Stimulated activated CD8-positive, alpha-beta memory T cell treated with anti-CD3 and anti-CD28 coated beads, Interleukin-2, amount 100 ng/mL, for 1 hour (primary cell): ENCODE results near the gene MTURN.

Source experiments
- DNase-seq, 2 donors: peaks; one replicate each; pipeline ENCODE4 v3.0.0-alpha.2; 2020; ENCODE audit warnings: low read depth in 2 of 2

MTURN gene

DNA sequence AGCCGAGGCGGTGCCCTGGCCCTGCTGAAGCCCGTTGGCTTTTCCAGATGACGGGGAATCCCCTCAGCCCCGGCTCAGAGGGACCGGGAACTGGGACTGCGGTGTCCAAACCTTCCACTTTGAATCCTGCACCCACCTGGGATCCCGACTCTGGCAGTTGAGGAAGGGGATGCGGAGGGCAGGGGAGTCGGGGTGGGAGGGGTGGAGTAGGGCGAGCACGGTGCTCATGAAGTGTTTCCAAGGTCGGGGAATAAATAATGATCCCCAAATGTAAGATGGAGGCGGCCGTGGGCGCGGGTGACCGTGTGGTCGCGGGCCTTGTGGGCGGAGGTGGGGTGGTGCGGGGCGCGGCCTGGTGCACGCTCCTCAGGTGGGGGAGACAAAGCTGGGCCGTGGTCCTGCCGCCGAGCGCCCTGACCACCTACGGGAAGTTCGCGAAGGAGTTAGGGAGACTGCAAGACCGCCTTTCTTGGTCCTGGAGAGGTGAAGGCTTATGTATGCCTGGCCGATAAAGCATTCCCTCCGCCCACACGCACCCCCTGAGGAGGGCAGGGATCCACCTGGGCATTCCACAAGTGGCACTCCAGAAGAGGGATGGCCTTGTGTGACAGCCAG, 1.4 kb downstream of the MTURN start:
- DNase-seq: no peak

DNA sequence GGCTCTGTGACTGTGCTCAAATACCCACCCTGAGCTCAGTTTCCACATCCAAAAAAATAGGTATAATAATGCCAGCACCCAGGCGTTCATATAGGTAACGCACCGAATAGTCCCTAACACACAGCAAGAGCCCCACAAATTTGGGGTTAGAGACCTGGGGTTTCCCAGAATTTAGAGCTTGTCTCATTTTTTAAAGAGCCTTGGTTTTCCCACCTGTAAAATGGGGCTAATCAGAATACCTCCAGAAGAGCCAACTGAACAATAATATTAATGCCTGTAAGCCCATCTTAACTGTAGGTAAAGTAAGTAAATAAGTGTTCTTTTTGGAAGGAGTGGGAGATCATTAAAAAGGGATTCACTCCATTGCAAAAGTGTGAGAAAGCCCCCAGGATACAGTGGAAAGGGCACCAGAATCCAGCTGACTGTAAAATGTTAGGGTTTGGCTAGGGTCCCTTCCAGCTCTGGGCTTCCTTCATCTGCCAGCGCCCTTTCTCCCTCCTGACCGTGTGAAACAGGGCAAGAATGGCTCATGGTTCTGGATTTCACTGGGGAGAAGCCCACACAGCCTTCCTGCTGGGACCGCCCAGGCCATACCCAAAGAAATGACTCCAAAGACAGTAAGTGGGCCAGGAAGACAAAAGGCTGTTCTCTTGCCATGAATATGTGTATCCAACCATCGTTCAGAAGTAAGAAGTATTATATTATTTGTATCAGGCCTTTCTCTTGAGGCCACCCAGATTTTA, 2.1 kb downstream of the MTURN start:
- DNase-seq: no peak

DNA sequence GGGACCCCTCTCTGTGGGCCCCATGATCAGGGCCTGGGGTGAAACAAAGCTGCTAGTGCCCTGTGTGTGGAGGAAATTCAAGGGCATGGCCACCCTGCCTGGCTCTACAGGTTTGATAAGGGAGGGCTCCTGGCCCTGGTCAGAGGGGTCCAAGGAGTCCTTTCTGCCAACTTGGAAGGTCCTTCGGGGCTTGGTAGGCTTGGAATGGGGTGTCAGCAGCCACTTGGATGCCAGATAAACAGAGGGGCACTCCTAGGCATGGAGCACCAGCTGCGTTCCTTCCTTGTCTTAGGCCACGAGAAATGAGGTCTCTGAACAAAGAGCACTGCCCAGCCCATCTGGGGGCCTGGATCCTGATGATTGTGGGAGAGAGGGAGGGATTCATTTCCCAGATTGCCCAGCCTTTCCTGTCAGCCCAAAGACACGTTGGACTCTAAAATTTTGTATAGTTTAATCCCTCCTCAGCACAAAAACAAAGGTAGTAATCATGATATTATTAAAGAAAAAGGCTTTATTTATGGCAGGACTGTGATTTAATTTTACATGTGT, 5.1 kb downstream of the MTURN start:
- no peak for DNase-seq

GRCh38 chr7:30140456-30140855, 5.7 kb downstream of the MTURN start:
- no peak for DNase-seq

DNA sequence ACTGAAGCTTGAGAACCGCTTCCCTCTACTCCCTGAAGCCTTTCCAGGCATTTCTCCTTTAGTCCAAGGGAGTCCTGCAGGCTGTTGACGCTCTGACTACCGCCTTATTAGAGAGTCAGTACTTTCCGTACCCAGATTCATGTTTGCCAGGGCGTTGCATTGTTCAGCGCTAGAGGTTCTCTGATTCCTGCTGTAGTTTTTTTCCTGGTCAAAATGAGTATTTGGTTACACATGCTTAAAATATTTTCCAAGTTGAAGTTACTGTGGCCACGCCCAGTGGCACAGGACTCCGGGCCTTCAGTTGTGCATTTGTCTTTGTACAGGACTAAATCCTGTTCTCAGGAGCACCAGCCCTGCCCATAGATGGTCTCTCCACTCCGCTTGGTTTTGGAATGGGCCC, 7.9 kb downstream of the MTURN start:
- DNase-seq: no peak

DNA sequence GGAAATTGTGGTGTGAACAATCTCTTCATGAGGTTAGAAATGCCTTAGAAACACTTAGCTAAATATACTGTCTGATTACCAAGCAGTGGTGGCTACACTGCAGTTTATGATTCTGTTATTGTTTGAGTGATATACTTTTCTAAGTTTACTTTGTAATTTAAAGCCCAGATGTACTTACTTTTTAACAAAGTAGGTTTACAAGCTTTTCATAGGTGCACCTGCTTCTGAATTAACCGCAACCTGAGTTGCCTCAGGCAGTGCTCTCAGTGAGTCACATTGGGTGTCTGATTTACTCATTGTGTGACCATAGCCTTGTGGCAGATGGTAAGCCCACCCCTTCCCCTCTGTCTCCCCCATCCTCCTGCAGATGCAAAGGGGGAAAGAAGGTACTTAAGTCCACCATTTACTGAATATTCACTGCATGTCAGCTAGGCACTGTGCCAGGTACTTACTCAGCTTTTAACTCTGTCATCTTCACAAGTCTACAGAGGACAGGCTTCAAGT, 9.0 kb downstream of the MTURN start:
- no peak for DNase-seq

GRCh38 chr7:30144657-30145306, 10.0 kb downstream of the MTURN start:
- no peak for DNase-seq

DNA sequence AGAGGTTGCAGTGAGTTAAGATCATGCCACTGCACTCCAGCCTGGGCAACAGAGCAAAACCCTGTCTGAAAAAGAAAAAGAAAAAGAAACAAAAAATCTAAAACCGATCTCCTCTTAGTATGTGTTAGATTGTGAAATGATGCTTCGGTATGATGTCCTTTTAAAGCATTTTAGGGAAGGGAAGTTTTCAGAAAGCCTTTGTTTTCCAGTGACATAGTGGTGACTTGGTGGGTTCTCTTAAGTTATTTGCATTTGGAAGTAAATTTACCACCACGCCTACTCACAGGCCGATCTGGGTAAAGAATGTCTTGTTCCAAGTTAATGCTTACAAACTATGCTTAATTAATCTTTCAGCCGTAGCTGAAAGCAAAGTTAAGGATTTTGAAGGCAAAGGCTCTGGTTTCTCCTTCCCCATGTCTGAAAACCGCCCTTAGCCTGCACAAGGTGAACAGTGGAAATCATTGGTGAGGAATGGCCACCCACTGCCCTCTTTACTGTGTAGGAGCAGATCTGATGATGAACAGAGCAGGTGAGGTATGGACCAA, 10.7 kb downstream of the MTURN start:
- DNase-seq: no peak

- DNase-seq: no peak
Measured at GRCh38 chr7:30146127-30146612, 11.4 kb downstream of the MTURN start.

- DNase-seq: no peak
Measured at GRCh38 chr7:30147223-30147622, 12.4 kb downstream of the MTURN start.

- DNase-seq: no peak
Measured at GRCh38 chr7:30147785-30148184, 13.0 kb downstream of the MTURN start.

DNA sequence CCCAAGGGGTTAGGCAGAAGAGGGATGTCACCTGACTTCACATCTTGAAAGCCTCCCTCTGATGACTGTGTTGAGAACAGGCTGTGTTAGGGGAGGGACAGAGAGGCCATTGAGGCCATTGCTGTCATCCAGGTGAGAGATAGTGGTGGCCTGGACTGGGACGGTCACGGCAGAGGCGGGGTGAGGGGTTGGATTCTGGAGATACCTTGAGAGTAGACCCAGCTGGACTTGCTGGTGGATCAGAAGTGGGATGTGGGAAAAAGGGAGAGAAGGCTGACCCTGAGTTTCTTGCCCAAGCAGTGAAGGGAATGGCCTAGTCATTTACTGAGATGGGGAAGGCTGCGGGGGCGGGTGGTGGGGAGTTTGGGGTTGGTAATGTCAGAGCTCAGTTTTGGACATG, 13.6 kb downstream of the MTURN start:
- no peak for DNase-seq

DNA sequence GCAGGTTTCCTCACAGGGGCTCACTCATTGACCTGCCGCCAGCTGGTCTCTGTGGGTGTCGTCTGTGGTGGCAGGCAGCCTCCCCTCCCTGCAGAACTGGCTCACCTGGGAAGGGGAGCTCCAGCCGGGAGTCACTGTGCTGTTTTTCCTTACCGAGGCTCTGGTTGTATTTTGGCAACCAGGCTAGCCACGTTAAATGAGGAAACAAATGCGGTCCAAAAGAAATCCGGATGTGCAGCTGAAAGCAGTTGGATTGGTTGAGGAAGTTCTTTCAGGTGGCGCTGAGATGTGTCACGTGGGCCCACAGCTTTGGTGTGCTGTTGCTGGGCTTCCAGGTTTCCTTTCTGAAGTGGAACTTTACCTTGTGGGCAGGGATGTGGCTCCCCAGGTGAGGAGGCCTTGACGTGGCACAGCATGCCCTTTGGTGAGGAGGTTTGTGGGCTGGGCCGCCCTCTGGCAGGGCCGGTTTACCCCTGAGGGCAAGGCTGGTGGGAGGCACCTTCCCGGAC, 14.2 kb downstream of the MTURN start:
- no peak for DNase-seq

DNA sequence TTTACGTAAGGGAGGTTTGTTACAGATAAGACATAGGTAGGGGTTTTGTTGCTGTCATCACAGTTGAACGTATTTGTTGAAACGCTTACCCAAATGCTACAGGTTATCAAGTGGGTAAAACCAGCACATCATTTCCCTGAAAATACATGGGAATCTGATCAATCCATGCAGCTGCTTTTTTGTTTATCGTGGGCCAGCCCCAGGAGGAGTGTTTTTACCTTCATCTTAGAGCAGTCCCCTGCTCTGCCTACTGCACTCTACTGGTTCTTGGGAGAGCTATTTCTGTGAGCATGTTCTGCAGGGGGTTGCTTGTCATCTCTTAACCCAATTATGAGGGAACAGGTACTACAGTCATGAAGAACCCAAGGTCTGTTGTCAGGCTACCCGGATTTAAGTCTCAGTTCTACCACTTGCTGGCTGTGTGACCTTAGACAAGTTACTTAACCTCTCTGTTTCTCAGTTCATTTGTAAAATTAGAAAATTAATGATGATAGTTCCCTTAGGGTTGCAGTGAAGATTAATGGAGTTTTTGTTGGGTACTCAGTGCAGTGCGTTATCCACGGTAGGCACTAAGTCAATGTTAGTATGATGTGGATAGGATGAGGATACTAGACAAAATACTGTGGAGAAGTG, 15.0 kb downstream of the MTURN start:
- DNase-seq: no peak

- DNase-seq: no peak
Measured at GRCh38 chr7:30150711-30151110, 15.9 kb downstream of the MTURN start.

- no peak for DNase-seq
Measured at GRCh38 chr7:30154111-30154587, 19.4 kb downstream of the MTURN start.

- no peak for DNase-seq
Measured at GRCh38 chr7:30155481-30155880, 20.7 kb downstream of the MTURN start.

DNA sequence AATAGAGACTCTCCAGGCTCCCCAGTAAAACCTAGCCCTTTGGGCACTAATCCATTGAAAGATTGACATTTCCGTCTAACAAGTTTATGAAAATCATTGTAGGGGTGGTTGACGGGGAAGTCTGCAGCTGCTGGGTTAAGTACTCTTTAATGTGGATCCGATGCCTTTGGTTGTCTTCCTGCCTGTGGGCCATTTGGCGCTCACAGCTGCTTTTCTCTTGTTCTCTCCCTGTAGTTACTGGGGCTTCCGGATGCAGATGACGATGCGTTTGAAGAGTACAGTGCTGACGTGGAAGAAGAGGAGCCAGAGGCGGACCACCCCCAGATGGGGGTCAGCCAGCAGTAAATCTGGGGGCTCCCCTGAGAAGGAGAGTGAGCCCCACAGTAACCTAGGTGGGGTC, 22.4 kb downstream of the MTURN start:
- DNase-seq: no peak

- no peak for DNase-seq
Measured at GRCh38 chr7:30159163-30159562, 24.4 kb downstream of the MTURN start.

GRCh38 chr7:30159698-30160143, 24.9 kb downstream of the MTURN start:
- DNase-seq: no peak

DNA sequence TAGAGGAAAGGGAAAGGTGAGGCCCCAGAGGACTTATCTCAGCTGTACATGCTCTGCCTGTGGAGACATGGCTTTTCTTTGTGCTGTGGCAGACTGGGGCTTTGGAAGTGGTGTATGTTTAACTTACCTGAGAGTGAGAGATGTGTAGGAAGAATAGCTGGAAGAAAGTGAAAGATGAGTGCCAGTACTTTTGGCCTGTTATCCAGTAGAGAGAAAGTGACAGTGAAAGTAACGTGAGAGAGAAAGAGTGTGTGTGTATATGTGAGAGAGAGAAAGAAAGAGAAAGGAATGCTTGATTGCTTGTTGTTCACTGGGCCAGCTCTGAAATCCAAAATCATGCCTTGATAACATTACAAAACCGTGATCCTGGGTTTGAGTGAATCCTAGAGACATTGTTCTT, 25.5 kb downstream of the MTURN start:
- no peak for DNase-seq
